K562 (cell line): ENCODE data around the gene RELA.

Experiments
- CTCF ChIP-seq, 3 experiments: IDR thresholded peaks in 2 of 3; conservative IDR thresholded peaks in 1 of 3; 2 replicates each; pipeline ENCODE4 v1.5.1; 2011 to 2012; ENCODE audit warnings: low read length in 3 of 3, mild to moderate bottlenecking in 3 of 3, control low read depth in 2 of 3, improper control_type of control experiment in 1 of 3, inconsistent platforms in 1 of 3, low read depth in 1 of 3, mixed read lengths in 1 of 3, moderate library complexity in 1 of 3; ENCODE audit not compliant: insufficient read depth in 2 of 3
- E2F5 ChIP-seq: sonication (generic); formaldehyde crosslinking; IDR thresholded peaks from 2 replicates; pipeline ENCODE4 v1.8.0; 2022; ENCODE audit warnings: mild to moderate bottlenecking, missing genetic modification reagents
- HDAC6 ChIP-seq: IDR thresholded peaks from 2 replicates; pipeline ENCODE4 v1.6.1; 2012; ENCODE audit warnings: low read depth, mild to moderate bottlenecking, control low read depth, inconsistent platforms, low read length, moderate library complexity
- HOMEZ ChIP-seq: fragments of 250-450 bp; sonication (Bioruptor Pico); IDR thresholded peaks from 2 replicates; pipeline ENCODE4 v1.4.0; 2020; ENCODE audit warnings: mild to moderate bottlenecking, moderate library complexity
- PHF20 ChIP-seq: fragments of 450-650 bp; IDR thresholded peaks from 2 replicates; pipeline ENCODE4 v1.6.1; 2018; ENCODE audit not compliant: partially characterized antibody
- POLR2A ChIP-seq: fragments of 450-650 bp; conservative IDR thresholded peaks from 2 replicates; pipeline ENCODE4 v1.6.1; 2016
- SP1 ChIP-seq: sonication (generic); formaldehyde crosslinking; IDR thresholded peaks from 2 replicates; pipeline ENCODE4 v1.8.1; 2022; ENCODE audit warnings: mild to moderate bottlenecking, missing genetic modification reagents
- TRIM28 ChIP-seq: fragments of 450-650 bp; IDR thresholded peaks from 2 replicates; pipeline ENCODE4 v1.6.1; 2017
- TSHZ1 ChIP-seq: fragments of 250-450 bp; sonication (Bioruptor Pico); IDR thresholded peaks from 2 replicates; pipeline ENCODE4 v1.4.0; 2020; ENCODE audit warnings: mild to moderate bottlenecking, moderate library complexity
- YY1 ChIP-seq, 3 experiments: IDR thresholded peaks; 2 replicates each; pipeline ENCODE4 v1.6.1; 2011; ENCODE audit warnings: low read length in 2 of 3, mild to moderate bottlenecking in 2 of 3, moderate library complexity in 2 of 3, borderline replicate concordance in 1 of 3, control low read depth in 1 of 3, low read depth in 1 of 3; ENCODE audit not compliant: insufficient read depth in 3 of 3, insufficient replicate concordance in 2 of 3, control insufficient read depth in 1 of 3, insufficient read length in 1 of 3; ENCODE audit errors: extremely low read depth in 1 of 3
- ZFP91 ChIP-seq: sonication (generic); formaldehyde crosslinking; IDR thresholded peaks from 2 replicates; pipeline ENCODE4 v1.8.0; 2022; ENCODE audit warnings: mild to moderate bottlenecking, missing genetic modification reagents

- TF ChIP-seq POLR2A (no peak), HOMEZ (no peak), TRIM28 (no peak), PHF20 (no peak), CTCF (IDR thresholded peaks at IDR 0.05 in 2 of 3, conservative IDR thresholded peaks at IDR 0.05 in 1 of 3; ENCODE audit: insufficient read depth in 2 of 3, low read depth in 1 of 3, low read length in 3 of 3) (no peak), YY1 (IDR thresholded peaks at IDR 0.05; ENCODE audit: borderline replicate concordance in 1 of 3, control insufficient read depth in 1 of 3, extremely low read depth in 1 of 3, insufficient read depth in 3 of 3, insufficient read length in 1 of 3, insufficient replicate concordance in 2 of 3, low read depth in 1 of 3, low read length in 2 of 3) (no peak), ZFP91 (no peak), HDAC6 (no peak), SP1 (CRISPR knock-in tag) (no peak), E2F5 (CRISPR knock-in tag) (no peak), TSHZ1 (no peak)
Measured at GRCh38 chr11:65646288-65646957, 16.3 kb downstream of the RELA start.
